ENCODE data around the gene PCGF2.

PCGF2 gene

DNA sequence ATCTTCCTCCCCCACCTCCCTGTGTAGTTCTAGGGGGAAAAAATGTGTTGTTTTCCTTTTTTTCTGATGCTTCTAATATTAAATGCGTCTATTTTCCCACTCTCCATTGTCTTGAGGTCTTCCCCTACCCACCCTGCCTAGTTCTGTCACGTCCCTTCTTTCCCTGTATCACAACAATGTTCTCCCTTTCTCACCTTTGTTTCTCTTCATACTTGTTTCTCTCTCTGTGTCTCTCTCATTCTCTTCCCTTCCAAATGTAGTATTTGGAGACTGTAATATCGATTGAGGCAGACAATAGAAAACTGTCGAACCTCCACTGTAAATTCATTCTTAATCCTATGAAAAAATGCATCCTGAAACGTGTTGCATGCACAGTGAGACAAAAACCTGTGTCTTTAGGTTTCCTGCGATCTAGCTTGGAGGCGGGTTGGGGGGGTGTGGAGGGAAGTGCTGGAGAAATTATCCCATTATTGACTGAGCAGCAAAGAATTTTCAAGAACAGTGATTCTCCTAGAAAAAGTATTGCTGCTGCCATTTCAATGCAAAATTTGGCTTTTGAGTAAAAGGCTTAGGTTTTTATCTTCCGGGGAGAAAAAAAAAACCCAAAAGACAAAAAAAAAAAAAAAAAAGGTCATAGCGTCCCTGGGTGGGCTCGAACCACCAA, 3.1 kb upstream of the PCGF2 start:
- no peak for DNase-seq

DNA sequence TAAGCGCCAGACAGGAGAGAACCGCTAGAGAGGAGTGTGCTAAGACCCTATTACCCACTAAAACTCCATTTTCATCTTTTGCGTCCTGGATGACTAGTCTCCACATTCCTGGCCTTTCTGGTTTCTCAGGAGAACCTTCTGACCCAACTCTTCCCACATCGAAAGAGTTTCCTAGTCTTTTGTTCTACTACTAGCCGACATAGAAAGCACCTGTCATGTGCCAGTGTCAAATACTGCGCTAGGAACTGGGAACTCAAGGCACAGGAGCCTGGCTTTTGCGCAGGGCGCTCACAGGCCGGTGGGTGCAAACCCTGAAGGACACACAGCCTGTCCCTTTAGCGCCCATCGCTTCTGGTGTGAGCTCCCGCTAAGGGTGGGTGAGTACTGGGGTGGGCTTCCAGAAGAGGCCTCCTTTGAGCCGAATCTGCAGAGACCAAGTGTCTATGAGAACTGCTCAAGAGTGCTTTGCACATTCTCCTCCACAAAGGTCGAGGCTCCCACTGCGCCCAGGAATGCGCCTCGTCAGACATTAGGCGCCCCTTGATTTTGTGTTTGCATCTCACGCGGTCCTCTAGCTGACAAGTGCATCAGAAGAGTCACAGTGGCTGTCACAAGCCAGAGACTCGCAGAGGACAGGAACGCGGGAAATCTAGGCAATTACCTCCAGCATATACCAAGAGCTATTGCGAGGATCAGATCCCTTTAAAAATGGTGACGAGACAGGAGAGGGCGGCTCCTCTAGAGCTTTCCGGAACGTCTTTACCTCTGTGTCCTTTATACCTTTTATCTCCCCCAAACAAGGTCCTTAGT, 2.4 kb upstream of the PCGF2 start:
- peak; percentile 53 for DNase-seq

DNA sequence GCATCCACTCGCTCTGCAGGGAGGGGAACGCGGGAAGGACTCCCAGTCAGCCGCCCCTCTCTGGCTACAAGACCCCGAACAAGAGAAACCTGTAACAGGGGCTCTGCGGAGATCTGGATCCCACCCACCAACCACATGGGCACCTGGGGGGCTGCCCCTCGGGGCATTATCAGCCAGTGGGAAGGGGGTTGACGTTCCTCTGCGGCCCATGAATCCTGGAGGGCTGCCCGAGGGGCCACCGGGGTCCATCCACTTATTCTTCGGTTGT, 1.8 kb upstream of the PCGF2 start:
- DNase-seq: no peak

DNA sequence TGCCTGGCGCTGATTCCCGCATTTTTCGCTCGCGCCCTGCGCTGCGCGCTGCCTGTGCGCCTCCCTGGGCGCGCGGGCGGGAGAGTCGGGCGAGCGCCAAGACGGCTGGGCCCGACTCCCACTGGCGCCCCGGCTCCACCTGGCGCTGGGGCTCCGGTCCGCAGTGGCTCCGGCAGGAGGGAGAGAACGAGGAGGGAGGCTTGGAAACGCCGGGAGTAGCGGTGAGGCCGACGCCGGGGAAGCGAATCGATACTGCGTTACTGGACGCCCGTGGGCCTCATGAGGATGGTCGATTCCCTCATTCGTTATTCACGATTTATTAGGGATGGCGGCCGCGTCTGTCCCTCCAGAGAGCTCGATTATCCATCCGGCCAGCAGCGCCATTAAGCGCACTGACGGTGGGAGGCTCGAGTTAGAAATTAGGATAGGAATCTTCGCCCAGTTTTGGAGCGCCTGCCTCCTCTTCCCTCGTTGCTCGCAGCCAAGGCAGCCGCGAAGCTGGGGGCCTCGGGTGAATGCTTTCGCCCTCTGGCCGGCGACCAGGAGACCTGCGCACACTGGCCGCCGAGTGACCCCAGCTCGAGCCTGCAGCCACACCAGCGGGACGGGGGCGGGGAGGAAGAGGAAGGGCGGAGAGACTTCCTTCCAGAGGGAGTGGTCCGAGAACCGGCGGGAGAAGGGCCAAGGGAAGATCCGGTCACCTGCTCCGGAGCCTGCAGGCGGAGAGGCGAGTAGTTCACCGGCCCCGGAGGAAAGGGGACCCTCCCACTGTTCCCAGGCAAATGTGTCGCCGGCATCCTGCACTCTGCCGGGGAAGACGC, 1.3 kb upstream of the PCGF2 start:
- DNase-seq: peak; percentile 44

DNA sequence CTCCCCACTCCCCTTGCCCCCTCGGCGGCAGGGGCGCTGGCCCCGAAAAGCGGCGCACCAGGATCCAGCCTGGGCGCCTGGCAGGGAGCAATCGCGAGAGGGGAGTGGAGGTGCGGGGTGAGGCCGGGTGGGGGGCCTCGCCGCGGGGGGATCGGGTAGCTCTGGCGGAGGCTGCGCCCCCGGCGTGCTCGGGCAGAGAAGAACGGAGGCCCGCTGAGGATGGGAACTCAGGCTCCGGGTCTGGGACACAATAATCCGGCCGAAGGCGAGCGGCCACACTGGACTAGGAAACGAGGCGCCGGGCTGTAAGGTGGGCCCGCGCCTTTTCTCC, 721 bp upstream of the PCGF2 start:
- peak; percentile 30 for DNase-seq

DNA sequence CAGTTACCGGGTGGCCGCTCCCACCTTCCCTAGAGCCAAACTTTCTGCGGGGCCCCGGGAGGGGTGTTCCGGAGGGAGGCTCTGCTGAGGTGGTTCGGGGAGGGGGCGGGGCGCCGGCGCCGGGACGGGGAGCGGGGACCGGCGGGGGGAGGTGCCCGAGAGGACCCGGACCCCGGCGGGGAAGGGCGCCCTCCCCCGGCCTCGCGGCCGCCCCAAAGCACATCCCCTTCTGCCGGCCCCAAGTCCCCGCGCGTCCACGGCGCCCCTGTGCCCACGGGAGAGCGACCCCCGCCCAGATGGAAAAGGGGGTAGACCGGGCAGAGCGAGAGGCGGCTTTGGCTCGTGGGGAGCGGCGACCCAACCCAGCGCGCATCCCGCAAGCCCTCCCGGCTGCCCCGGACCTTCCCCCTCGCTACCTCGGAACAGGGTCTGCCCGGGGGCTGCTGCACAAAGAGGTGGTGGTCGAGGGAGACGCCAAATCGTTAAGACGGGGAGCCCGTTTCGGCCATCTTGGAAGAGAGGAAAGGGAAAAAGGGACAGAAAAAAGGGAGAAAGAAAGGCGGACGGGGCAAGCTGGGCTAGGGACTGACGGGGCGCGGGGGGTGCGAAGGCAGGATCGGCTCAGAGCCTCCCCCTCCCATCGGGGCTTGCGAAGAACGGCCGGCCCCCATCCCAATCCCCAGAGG, 530 bp downstream of the PCGF2 start:
- DNase-seq: no peak

DNA sequence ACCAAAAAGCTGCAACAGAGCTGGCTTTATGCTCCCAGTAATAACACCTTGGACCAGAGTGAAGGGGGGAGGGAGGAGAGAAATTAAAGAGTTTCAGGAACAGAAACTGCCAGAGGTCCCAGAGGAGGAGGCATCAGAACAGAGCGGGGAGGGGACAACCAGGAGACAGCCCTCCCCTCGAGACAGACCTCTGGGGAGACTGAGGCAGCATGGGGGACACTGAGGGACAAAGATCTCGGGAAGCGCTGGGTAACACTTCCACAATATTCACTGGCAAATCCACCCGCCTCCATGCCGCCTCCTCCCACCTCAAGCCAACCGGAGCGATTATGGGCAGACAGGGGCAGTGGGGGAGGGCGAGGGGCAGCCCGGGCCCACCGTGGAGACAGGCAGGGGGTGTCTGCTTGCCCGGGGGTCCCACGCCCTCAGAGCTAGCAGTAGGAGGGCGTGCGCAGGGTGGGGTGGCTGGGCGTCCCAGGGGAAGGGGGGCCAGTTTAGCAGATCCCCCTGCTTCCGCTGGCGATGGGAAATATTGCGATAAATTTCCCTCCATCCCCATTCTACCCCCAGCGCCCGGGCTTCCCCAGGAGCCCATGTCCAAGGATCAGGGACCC, 1.2 kb downstream of the PCGF2 start:
- no peak for DNase-seq

DNA sequence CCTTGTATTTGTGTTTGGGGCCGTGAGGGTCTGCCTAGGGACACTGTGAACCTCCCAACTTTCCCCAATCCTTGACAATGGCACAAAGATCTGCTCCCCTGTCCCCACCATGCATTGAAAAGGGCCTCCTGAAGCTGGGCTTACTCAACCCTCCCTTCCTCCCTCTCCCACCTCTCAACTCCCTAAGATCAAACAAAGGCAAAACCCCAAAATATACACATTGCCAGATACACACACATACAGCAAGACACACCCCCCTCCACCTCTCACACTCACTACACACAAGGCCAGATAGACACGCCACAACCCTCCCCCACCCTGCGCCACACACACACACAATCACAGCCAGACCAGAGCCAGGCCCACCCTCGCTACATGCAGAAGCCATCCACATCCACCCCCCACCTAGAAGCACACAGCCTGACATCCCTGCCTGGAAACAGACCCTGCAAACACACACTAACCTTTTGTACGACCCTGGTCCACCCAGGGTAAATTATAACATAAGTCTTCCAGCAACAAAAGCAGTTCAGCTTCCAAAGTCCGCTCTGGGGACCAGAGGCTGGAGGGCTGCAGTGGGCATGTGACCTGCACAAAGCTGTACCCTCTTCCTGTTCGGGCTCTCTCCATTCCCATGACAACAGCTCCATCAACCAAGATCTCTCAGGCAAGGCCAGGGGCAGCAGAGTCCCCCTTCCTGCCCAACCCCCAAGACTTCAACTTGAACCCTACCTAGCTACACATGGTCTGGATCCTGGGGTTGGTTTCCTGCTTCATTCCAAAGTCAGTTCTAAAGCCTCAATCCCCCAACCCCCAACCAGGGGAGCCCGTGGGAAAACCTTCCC, 1.9 kb downstream of the PCGF2 start:
- no peak for DNase-seq

DNA sequence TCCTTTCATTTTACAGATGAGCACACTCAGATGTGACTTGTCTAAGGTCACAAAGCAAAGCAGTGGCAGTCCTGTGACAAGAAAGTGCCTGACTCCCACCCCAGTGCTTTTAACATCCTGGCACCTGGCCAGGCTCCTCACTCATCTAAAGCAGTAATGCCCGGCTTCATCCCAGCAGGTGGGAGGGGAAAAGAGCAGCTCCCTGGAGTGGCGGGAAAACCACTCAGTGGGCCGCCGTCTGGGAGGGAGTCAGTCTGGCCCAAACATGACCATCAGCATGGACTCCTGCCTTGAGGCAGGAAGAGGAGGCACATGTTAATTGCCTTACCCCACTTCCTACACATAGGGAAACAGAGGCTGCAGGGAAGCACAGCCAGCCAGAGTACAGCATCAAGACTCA, 2.6 kb downstream of the PCGF2 start:
- DNase-seq: peak; percentile 79

DNA sequence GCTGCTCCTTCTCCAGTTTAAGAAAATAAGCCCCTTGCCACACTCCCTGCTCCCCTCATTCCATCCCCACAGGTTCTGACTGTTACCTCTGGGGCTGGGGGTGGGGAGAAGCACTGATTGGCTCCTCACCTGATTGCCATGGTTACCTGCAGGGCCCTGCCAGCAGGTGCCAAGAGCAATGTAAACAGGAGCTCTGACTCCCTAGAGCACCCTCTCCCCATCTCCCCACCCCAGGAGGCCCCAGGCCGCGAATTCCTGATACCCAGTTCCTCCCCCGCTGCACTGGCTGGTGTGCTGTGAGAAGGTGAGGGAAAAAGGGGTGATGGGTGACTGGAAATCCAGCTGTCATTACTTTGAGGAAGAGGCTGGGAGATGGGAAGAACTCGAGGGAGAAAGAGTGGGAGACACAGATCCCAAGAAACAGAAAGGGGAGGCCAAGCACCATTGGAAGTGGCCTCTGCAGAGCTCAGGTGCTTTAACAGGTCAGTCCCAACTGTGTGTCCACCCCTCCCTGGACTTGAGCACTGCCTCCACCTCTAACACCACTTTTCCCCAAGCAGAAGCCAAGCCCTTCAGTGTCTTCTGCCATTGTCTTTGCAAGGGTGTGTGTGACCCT, 4.5 kb downstream of the PCGF2 start:
- DNase-seq: no peak

DNA sequence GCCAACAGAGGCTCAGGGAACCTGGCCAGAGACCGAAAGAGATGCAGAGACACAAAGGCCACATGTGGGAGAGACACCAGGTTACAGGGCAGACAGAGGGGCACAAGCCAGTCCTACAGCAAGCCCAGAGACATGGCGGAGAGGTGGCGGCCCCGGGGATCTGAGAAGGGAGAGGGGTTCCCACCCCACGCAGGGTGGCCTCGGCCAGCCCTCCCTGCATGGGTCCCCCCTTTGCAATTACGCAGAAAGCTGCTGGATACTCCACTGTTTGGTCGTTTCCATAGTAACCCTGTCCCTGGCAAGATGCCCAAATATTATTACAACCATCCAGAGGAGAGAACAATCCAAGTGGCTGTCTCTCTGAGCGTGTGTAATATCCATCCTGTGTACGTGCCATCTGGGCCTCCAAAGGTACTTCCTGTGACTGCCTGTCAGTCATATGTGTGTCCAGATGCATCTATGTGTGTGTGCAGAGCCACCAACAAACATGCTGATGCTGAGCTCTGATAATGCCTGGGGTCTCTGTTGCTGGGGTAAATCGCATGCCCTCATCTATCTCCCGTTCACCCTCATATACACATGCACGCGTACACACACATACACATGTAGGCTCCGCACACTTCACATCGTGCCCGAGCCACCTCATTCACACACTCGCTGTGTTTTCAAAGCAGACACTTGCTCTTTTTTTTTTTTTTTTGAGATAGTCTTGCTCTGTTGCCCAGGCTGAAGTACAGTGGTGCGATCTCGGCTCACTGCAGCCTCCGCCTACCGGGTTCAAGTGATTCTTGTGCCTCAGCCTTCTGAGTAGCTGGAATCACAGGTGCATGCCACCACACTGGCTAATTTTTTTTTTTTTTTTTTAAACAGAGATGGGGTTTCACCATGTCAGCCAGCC, 5.5 kb downstream of the PCGF2 start:
- peak; percentile 62 for DNase-seq

DNA sequence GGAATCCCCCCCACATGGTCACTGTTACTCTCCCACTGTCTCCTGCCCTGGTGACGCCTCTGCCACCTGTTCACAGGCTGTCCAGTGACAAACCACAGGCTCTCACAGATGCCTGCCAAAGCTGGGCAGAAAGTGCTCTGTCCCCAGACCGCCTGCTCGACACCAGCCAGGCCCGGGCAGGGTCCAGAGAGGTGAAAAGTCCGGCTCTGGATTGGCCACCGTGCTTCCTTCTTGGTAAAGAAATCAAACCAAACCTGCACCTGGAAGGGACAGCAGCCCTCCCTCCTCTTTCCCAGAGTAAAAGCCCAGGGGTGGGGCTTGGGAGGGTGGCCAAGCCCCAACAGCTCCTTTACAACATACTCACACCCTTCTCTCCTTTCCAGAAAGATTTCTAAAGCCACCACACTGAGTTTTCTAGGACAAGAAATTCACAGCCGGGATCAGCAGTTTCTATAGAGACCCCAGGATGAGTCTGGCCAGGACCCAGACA, 6.2 kb downstream of the PCGF2 start:
- no peak for DNase-seq

DNA sequence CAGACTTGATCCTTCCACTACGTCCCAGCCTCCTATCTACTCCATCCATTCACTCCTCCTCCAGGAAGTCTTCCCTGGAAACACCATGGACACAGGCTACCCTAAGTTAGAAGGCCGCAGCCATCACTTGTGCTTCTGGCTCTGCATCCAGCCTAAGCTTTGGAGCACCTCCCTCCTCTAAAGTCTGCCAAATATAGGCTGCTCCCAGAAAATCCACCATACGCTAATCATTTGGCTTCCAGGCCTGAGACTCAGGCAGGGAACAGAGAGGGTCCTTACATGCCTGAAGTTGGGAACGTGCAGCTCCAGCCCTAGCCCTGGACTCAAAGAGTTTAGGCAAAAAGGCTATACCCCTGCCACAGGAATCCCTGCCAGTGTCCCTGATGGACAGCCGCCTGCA, 6.7 kb downstream of the PCGF2 start:
- DNase-seq: no peak

DNA sequence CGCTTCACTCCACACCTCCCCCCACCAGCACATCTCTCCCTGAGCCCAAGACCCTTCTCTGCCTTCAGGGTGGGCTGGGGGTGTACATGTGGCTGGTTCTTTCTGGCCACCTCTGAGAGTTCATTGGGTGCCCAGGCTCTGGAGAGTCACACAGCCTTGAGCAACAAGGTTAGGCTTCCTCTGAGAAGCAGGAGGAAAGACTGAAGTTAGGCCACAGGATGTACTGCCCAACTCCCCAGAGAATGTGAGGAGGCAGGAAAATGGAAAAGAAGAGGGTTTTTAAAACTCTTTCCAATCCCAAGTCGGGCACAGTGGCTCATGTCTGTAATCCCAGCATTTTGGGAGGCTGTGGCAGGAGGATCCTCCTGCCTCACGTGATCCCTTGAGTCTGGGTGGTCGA, 7.3 kb downstream of the PCGF2 start:
- DNase-seq: no peak

DNA sequence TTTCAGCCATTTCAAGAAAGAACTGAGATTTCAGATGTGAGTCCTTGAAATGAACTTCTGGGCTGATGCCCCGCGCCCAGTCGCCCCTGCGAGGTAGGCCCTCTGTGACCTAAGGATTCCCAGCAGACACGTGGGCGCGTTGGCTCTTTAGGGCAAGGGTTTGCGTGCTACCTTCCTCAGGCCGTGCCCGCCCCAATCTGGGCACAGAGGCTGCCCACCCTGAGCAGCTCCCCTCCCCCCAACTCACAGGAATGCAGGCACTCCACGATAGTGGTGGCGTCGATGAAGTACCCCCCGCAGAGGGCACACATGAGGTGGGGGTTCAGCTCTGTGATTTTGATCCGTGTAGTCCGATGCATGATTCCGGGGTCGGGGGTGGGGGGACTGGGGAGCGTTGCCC, 8.1 kb downstream of the PCGF2 start:
- DNase-seq: no peak

DNA sequence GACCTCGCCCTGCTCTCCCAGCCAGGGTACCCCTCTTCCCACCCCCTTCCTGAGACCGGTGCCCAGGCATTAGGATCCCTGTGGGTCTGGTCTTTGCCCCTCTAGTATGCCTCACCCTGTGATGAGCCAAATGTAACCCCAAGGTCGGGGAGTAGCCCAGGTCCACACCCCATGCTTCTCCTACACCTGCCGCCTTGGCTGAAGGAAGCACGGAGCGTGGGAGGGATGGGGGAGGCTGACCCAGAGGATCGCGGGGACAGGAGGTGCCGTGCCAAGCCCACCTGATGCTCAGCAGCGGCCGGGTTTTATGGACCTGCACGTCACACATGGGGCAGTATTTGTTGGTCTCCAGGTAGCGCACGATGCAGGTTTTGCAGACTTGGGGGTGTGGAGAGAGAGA, 8.8 kb downstream of the PCGF2 start:
- no peak for DNase-seq

DNA sequence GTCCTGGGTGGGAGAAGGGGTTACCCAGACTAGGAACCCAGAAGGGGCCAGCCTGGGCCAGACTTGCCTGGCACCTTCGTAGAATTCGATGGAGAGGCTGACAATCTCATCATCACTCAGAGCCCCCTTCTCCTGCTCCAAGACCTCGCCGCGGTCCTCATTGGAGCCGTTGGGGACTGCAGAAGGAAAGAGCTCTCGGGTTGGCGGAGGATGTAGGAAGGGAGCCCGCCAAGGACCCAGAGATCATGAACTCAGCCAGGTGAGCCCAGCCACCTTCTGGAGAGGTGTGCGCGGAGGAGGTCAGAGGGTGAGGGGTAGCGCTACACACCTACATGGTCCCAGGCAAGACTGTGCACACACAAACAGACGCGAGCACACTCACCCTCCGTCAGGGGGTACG, 9.4 kb downstream of the PCGF2 start:
- DNase-seq: no peak

DNA sequence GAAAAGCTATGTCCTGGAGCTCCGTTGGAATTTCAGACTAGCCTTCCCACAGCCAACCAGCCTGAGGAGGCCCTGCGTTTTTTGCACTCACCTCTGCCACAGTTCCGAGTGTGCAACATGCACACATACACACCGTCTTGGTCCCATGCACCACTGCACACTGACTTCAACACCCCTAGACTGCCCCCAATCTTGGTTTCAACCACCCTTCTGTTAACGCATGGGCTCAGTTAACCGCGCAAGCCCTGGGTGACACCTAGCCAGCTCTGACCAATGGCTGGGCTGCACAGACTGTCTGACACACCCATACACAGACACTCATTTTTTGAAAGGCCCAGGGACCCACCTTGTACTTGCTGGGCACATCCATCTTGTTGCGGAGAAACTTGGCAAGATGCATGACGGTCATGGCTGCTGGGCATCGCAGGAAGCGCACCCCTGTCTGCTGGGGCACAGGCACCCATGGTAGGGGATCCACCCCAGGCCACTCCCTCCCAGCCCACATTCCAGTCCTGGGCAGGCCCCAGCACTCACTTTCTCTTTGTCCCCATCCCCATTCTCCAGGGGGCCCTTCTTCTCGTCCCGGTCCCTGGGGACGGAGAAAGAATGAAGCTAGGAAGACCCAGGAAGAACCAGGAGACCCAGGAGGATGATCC, 10.0 kb downstream of the PCGF2 start:
- no peak for DNase-seq

DNA sequence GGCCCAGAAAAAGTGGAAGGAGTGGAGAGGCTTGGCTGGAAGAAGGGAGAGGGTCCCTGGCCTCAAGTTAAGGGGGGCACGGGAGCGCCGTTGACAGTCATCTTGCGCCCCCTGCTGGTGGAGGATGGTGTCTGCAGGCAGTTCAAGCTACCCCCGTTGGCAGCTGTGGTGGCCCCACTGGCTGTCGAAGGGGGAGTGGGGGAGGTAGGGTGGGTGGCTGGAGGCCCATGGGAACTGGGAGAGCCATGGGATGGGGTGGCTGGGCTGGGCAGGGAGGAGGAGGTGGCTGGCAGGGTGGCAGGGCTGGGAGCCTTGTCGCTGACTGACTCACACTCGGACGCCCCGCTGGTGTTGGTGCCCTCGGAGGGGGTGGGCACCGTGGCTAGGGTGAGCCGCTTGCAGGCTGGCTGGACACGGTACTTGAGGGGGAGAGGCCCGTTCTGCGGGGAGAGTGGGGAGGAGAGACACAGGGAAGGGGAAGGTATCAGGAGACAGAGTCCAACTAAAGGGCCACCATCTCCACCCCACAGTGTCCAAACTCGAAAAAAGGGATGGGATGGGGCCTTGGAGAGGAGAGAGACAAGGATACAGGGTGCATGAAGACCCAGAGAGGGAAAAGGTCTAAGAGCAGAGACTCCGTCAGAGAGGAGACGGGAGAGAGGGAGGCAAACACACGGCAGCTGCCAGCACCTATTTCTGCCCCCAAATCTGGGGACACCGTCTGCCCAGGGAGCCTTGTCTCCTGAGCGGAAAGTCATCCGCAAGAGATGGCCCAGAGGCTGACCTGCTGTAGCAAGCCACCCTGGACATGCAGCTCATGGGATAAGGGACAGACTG, 12.8 kb downstream of the PCGF2 start:
- DNase-seq: no peak
